Esophagus squamous epithelium (tissue), 4 donors: ENCODE data around the gene PTPRS.

Experiments
- CTCF ChIP-seq, 6 experiments: fragments of 450-650 bp in 4 of 6; fragments of 200-600 bp in 2 of 6; sonication (generic) in 2 of 6; IDR thresholded peaks; one replicate each; pipeline ENCODE4 v1.5.1; 2016 to 2019; ENCODE audit warnings: antibody characterized with exemption in 6 of 6, mild to moderate bottlenecking in 4 of 6, moderate library complexity in 4 of 6
- POLR2A ChIP-seq, 4 donors: fragments of 450-650 bp; IDR thresholded peaks; one replicate each; pipeline ENCODE4 v1.6.1; 2017; ENCODE audit warnings: antibody characterized with exemption in 4 of 4, mild to moderate bottlenecking in 4 of 4, moderate library complexity in 3 of 4

- TF ChIP-seq CTCF (IDR thresholded peaks at IDR 0.05) (no peak), POLR2A (IDR thresholded peaks at IDR 0.05) (no peak)
Observed at GRCh38 chr19:5318306-5318705, 22.3 kb downstream of the PTPRS start.
